Calu3 (cell line): ENCODE measurements around the gene ARHGEF28. TPM values are rescaled to one million over a fixed set of nuclear protein-coding genes. Genes with fewer than 3 reads are reported as not detected.

ENCODE experiments used
- BruUV-seq: library from RNA; stranded (reverse); fragments of 400-500 nt; replicated peaks from 2 replicates; lab custom pipeline; 2021; lab: Mats Ljungman, UMichigan
- CTCF ChIA-PET: fragments of 300-600 bp; sonication (Branson Sonifier 250); formaldehyde crosslinking; loops from one replicate; lab custom pipeline; 2022; ENCODE audit warnings: antibody characterized with exemption; lab: Charles Lee
- DNase-seq: peaks from one replicate; pipeline ENCODE4 v3.0.0; 2022
- H3K27ac Mint-ChIP-seq: one replicate; pipeline ENCODE4 v1.8.0; 2022; ENCODE audit warnings: mixed read lengths; ENCODE audit not compliant: unreplicated experiment
- H3K27me3 Mint-ChIP-seq: one replicate; pipeline ENCODE4 v1.8.0; 2022; ENCODE audit warnings: mixed read lengths; ENCODE audit not compliant: unreplicated experiment
- H3K36me3 Mint-ChIP-seq: one replicate; pipeline ENCODE4 v1.8.0; 2022; ENCODE audit warnings: mild to moderate bottlenecking, moderate library complexity, mixed read lengths; ENCODE audit not compliant: insufficient read depth, unreplicated experiment
- H3K4me1 Mint-ChIP-seq: one replicate; pipeline ENCODE4 v1.8.0; 2022; ENCODE audit warnings: mild to moderate bottlenecking, low read depth, mixed read lengths; ENCODE audit not compliant: unreplicated experiment
- H3K4me3 Mint-ChIP-seq: one replicate; pipeline ENCODE4 v1.8.0; 2022; ENCODE audit warnings: mild to moderate bottlenecking, low read depth, moderate library complexity, mixed read lengths; ENCODE audit not compliant: unreplicated experiment
- H3K9me3 Mint-ChIP-seq: one replicate; pipeline ENCODE4 v1.8.0; 2022; ENCODE audit warnings: low read depth, mixed read lengths; ENCODE audit not compliant: unreplicated experiment
- intact Hi-C: fragments of 100-400 bp; cut with micrococcal nuclease; formaldehyde crosslinking; loops from one replicate; pipeline ENCODE4 v1.10.0; 2022; ENCODE audit not compliant: unreplicated experiment
- total RNA-seq: library from RNA; stranded (reverse); gene quantifications from 2 replicates; pipeline ENCODE4 v1.2.3, GENCODE V29; 2022
- TF ChIP-seq, protein P1 (sequence below): fragments of 200-600 bp; IDR thresholded peaks from one replicate; pipeline ENCODE4 v1.8.0; 2022; ENCODE audit warnings: antibody characterized with exemption; ENCODE audit not compliant: unreplicated experiment

Gene ARHGEF28
- total RNA-seq, 1 experiment from 2014 or later = 92.0 TPM

DNA sequence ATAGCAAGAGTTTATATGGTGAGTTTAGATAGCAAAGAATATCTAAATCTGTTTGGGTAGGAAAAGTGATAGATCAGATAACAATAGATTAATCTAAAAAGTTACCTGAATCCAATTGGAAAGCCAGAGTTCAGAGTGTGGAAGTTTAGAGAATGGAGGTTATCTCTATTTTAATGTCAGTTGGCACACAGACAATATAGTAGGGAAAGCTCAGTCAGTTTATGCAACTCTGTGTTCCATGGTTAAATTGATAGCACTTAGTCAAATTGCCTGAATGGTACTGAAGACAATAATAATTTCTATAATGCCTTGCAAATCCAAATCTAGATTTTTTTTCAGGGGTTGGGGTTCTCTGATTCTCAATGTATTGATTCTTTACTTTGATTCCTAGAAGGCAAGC lies 77.0 kb downstream of the ARHGEF28 start:
- no peaks in the 10 kb centered on the region for H3K27me3 Mint-ChIP-seq
- H3K27ac Mint-ChIP-seq = no peak overlapping the region
- H3K4me1 Mint-ChIP-seq = peaks cover 54% of the 10 kb centered on the region
- no peak overlapping the region for H3K4me3 Mint-ChIP-seq
- TF ChIP-seq, protein P1, sequence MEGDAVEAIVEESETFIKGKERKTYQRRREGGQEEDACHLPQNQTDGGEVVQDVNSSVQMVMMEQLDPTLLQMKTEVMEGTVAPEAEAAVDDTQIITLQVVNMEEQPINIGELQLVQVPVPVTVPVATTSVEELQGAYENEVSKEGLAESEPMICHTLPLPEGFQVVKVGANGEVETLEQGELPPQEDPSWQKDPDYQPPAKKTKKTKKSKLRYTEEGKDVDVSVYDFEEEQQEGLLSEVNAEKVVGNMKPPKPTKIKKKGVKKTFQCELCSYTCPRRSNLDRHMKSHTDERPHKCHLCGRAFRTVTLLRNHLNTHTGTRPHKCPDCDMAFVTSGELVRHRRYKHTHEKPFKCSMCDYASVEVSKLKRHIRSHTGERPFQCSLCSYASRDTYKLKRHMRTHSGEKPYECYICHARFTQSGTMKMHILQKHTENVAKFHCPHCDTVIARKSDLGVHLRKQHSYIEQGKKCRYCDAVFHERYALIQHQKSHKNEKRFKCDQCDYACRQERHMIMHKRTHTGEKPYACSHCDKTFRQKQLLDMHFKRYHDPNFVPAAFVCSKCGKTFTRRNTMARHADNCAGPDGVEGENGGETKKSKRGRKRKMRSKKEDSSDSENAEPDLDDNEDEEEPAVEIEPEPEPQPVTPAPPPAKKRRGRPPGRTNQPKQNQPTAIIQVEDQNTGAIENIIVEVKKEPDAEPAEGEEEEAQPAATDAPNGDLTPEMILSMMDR = no peak
- H3K9me3 Mint-ChIP-seq = no peaks in the 10 kb centered on the region
- CTCF ChIA-PET = interaction anchor here (1.2 kb wide), 1 partner anchor 9 kb away, joined by 3 read pairs; no protein-coding TSS in a partner anchor
- intact Hi-C loops = no loop called here
- peaks cover 5% of the 10 kb centered on the region for H3K36me3 Mint-ChIP-seq
- no TSS peak for BruUV-seq
- DNase-seq = no peak

DNA sequence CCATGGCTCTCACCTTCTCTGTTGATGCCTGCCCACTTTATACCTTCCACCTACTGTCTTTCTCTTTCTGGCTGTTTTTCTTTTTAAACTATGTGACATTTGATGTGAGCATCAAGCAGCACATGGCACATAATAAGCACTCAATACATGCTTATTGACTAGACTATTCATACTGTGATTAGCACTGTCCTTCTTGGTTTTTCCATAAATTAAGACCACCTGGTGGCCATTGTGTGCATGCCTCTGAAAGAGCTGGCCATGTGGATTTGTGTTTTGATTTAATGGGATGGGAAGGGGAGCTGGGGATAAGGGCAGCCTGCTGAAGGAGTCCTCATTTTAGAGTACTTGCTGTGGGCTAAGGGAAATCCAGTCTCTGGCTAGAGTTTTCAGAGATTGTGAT lies 79.4 kb downstream of the ARHGEF28 start:
- H3K27ac Mint-ChIP-seq = no peak overlapping the region
- H3K9me3 Mint-ChIP-seq = no peaks in the 10 kb centered on the region
- no peak for DNase-seq
- no peaks in the 10 kb centered on the region for H3K27me3 Mint-ChIP-seq
- TF ChIP-seq, protein P1 = no peak
- peaks cover 36% of the 10 kb centered on the region for H3K4me1 Mint-ChIP-seq
- no TSS peak for BruUV-seq
- H3K36me3 Mint-ChIP-seq = peaks cover 5% of the 10 kb centered on the region
- CTCF ChIA-PET = interaction anchor here (0.7 kb wide), 1 partner anchor 9 kb away, joined by 3 read pairs; no protein-coding TSS in a partner anchor
- intact Hi-C loops = no loop called here
- no peak overlapping the region for H3K4me3 Mint-ChIP-seq

DNA sequence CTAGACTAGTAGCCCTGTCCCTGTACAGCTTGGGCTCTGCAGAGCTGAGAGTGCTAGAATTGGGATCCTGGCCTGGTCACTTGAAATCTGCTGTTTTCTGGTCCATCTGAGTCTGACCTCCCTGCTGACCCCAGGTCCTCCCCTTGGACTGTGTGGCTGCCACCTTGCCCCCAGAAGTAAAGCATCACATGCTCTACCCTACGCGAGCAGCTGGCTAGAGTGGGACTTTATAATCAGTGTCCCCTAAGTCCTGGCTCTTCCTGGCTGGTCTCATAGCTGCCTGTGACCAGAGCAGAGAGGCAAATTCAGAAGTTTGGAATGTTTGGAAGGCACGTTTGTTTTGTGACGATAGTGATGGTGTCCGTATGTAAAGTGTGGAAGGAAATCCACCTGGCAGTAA lies 81.0 kb downstream of the ARHGEF28 start:
- CTCF ChIA-PET = interaction anchor here (1.1 kb wide), 1 partner anchor 37 kb away, joined by 3 read pairs; no protein-coding TSS in a partner anchor
- Mint-ChIP-seq H3K4me1 (peaks cover 20% of the 10 kb centered on the region), H3K9me3 (no peaks in the 10 kb centered on the region), H3K36me3 (peaks cover 5% of the 10 kb centered on the region), H3K4me3 (no peak overlapping the region), H3K27me3 (no peaks in the 10 kb centered on the region), H3K27ac (no peak overlapping the region)
- no peak for DNase-seq
- no TSS peak for BruUV-seq
- intact Hi-C loops = no loop called here
- TF ChIP-seq, protein P1 = no peak

DNA sequence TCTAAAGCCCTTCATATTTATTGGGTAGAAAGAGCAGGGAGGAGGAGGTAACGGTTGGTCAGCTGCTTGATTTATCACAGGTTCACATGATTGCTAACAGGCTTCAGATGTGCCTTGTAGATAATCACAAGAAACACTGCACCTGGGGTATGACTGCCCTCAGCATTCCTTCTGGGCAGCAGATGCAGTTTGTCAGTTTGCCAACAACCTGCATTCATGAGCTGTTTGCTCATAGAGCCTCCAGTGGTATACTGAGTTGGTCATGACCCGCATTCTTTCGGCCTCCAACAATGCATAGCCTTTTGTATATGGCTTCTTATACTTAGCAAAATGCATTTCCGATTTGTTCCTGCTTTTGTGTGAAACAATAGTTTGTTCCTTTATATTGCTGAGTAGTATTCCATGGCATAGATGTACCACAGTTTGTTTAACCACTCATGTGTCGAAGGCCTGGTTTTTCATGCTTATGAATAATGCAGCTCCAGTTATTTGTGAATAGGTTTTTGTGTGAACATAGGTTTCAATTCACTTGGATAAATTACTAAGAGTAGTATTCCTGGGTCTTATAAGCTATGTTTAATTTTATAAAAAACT lies 83.6 kb downstream of the ARHGEF28 start:
- intact Hi-C loops = no loop called here
- TF ChIP-seq, protein P1 = no peak
- BruUV-seq = no TSS peak
- no peak for DNase-seq
- Mint-ChIP-seq H3K9me3 (no peaks in the 10 kb centered on the region), H3K4me1 (peaks cover 8% of the 10 kb centered on the region), H3K4me3 (no peak overlapping the region), H3K27me3 (no peaks in the 10 kb centered on the region), H3K36me3 (peaks cover 5% of the 10 kb centered on the region), H3K27ac (no peak overlapping the region)
- CTCF ChIA-PET = no interaction called here
